WTC11 (cell line): ENCODE measurements around the gene ANTXR2. TPM values are rescaled to one million over a fixed set of nuclear protein-coding genes. Genes with fewer than 3 reads are reported as not detected.

ENCODE experiments used
- ATAC-seq: fragments of 200-7000 bp; cut with Tn5 transposase; 2 replicates; pipeline ENCODE4 v1.10.0; 2021; ENCODE audit warnings: mild to moderate bottlenecking, moderate library complexity
- CTCF ChIA-PET: fragments of 300-600 bp; sonication (Branson Sonifier 250); formaldehyde crosslinking; loops from one replicate; lab custom pipeline; 2021; ENCODE audit warnings: antibody characterized with exemption; lab: Charles Lee
- POLR2A ChIA-PET: fragments of 350-600 bp; sonication (Branson Sonifier 250); formaldehyde crosslinking; loops from one replicate; lab custom pipeline; 2021; ENCODE audit warnings: antibody characterized with exemption; lab: Charles Lee
- DNase-seq: peaks from one replicate; pipeline ENCODE4 v3.0.0; 2021; ENCODE audit warnings: low spot score
- H3K27ac Mint-ChIP-seq: 2 replicates; pipeline ENCODE4 v1.8.0; 2021; ENCODE audit warnings: mixed read lengths
- H3K27me3 Mint-ChIP-seq: 2 replicates; pipeline ENCODE4 v1.8.0; 2021; ENCODE audit warnings: low read depth, mild to moderate bottlenecking, moderate library complexity, mixed read lengths
- H3K36me3 Mint-ChIP-seq: 2 replicates; pipeline ENCODE4 v1.8.0; 2021; ENCODE audit warnings: mixed read lengths
- H3K4me1 Mint-ChIP-seq: 2 replicates; pipeline ENCODE4 v1.8.0; 2022; ENCODE audit warnings: mixed read lengths
- H3K4me3 Mint-ChIP-seq: 2 replicates; pipeline ENCODE4 v1.8.0; 2021; ENCODE audit warnings: mild to moderate bottlenecking, moderate library complexity, mixed read lengths
- H3K9me3 Mint-ChIP-seq: 2 replicates; pipeline ENCODE4 v1.8.0; 2021; ENCODE audit warnings: mixed read lengths
- AFF4 ChIP-seq: sonication (generic); formaldehyde crosslinking; IDR thresholded peaks from 2 replicates; pipeline ENCODE4 v1.8.1; 2023; ENCODE audit warnings: mild to moderate bottlenecking, missing genetic modification reagents, borderline replicate concordance
- CREM ChIP-seq: sonication (generic); formaldehyde crosslinking; IDR thresholded peaks from 2 replicates; pipeline ENCODE4 v1.8.1; 2022; ENCODE audit warnings: mild to moderate bottlenecking, missing genetic modification reagents, moderate library complexity
- E2F1 ChIP-seq: sonication (generic); formaldehyde crosslinking; IDR thresholded peaks from 2 replicates; pipeline ENCODE4 v1.8.0; 2022; ENCODE audit warnings: mild to moderate bottlenecking, missing genetic modification reagents
- FOXP1 ChIP-seq: sonication (generic); formaldehyde crosslinking; IDR thresholded peaks from 2 replicates; pipeline ENCODE4 v1.8.0; 2022; ENCODE audit warnings: missing genetic modification reagents, mild to moderate bottlenecking, moderate library complexity, borderline replicate concordance
- KAT7 ChIP-seq: sonication (generic); formaldehyde crosslinking; IDR thresholded peaks from 2 replicates; pipeline ENCODE4 v1.8.1; 2023; ENCODE audit warnings: missing genetic modification reagents, mild to moderate bottlenecking, borderline replicate concordance
- MLX ChIP-seq: sonication (generic); formaldehyde crosslinking; IDR thresholded peaks from 2 replicates; pipeline ENCODE4 v1.8.1; 2023; ENCODE audit warnings: mild to moderate bottlenecking, missing genetic modification reagents, moderate library complexity
- MXD4 ChIP-seq: fragments of 250-450 bp; sonication (Bioruptor Pico); IDR thresholded peaks from 2 replicates; pipeline ENCODE4 v1.8.0; 2021; ENCODE audit warnings: mild to moderate bottlenecking, moderate library complexity, borderline replicate concordance
- NR3C1 ChIP-seq: sonication (generic); formaldehyde crosslinking; conservative IDR thresholded peaks from 2 replicates; pipeline ENCODE4 v1.8.1; 2023; ENCODE audit warnings: low read depth, mild to moderate bottlenecking, missing genetic modification reagents
- PRDM15 ChIP-seq: sonication (generic); formaldehyde crosslinking; IDR thresholded peaks from 2 replicates; pipeline ENCODE4 v1.8.0; 2022; ENCODE audit warnings: missing genetic modification reagents
- PREB ChIP-seq: sonication (generic); formaldehyde crosslinking; IDR thresholded peaks from 2 replicates; pipeline ENCODE4 v1.8.1; 2022; ENCODE audit warnings: mild to moderate bottlenecking, missing genetic modification reagents, moderate library complexity, borderline replicate concordance
- PRRX2 ChIP-seq: fragments of 250-450 bp; sonication (Bioruptor Pico); IDR thresholded peaks from 2 replicates; pipeline ENCODE4 v1.8.0; 2021; ENCODE audit warnings: mild to moderate bottlenecking
- SMAD4 ChIP-seq: sonication (generic); formaldehyde crosslinking; IDR thresholded peaks from 2 replicates; pipeline ENCODE4 v1.8.0; 2022; ENCODE audit warnings: mild to moderate bottlenecking, missing genetic modification reagents
- TP53 ChIP-seq: sonication (generic); formaldehyde crosslinking; IDR thresholded peaks from 2 replicates; pipeline ENCODE4 v1.8.1; 2023; ENCODE audit warnings: mild to moderate bottlenecking, missing genetic modification reagents
- USF1 ChIP-seq: sonication (generic); formaldehyde crosslinking; IDR thresholded peaks from 2 replicates; pipeline ENCODE4 v1.8.0; 2022; ENCODE audit warnings: mild to moderate bottlenecking, missing genetic modification reagents
- ZNF121 ChIP-seq: sonication (generic); formaldehyde crosslinking; IDR thresholded peaks from 2 replicates; pipeline ENCODE4 v1.8.0; 2023; ENCODE audit warnings: missing genetic modification reagents
- ZNF425 ChIP-seq: fragments of 250-450 bp; sonication (Bioruptor Pico); conservative IDR thresholded peaks from 2 replicates; pipeline ENCODE4 v1.9.0; 2021; ENCODE audit warnings: mild to moderate bottlenecking
- ZNF512 ChIP-seq: sonication (generic); formaldehyde crosslinking; IDR thresholded peaks from 2 replicates; pipeline ENCODE4 v1.8.1; 2022; ENCODE audit warnings: missing genetic modification reagents, borderline replicate concordance
- ZSCAN18 ChIP-seq: fragments of 250-450 bp; sonication (Bioruptor Pico); IDR thresholded peaks from 2 replicates; pipeline ENCODE4 v2.1.2; 2022; ENCODE audit warnings: mild to moderate bottlenecking, moderate library complexity
- total RNA-seq: library from RNA; stranded (reverse); gene quantifications from 3 replicates; pipeline ENCODE4 v1.2.3, GENCODE V29; 2021

ANTXR2 gene
- total RNA-seq, 1 experiment from 2014 or later: 9.9 TPM

GRCh38 chr4:79886021-79886420 lies 187.0 kb downstream of the ANTXR2 start:
- ATAC-seq (no peak), DNase-seq (no peak)
- Mint-ChIP-seq H3K27ac (no peak overlapping the region), H3K27me3 (no peaks in the 10 kb centered on the region), H3K4me1 (no peaks in the 10 kb centered on the region), H3K4me3 (no peak overlapping the region), H3K9me3 (peaks cover 11% of the 10 kb centered on the region), H3K36me3 (no peaks in the 10 kb centered on the region)
- ChIA-PET CTCF (no interaction called here), POLR2A (no interaction called here)
- no peak for TF ChIP-seq CREM (CRISPR knock-in tag)
- TF ChIP-seq ZNF425: no peak
- no peak for TF ChIP-seq ZNF121 (CRISPR knock-in tag)
- no peak for TF ChIP-seq MXD4 (CRISPR knock-in tag)
- TF ChIP-seq SMAD4: no peak
- TF ChIP-seq E2F1 (CRISPR knock-in tag): no peak
- no peak for TF ChIP-seq FOXP1 (CRISPR knock-in tag)
- TF ChIP-seq TP53 (CRISPR knock-in tag): no peak

GRCh38 chr4:79883290-79883689 lies 189.7 kb downstream of the ANTXR2 start:
- H3K27ac Mint-ChIP-seq: no peak overlapping the region
- no peaks in the 10 kb centered on the region for H3K27me3 Mint-ChIP-seq
- H3K4me3 Mint-ChIP-seq: no peak overlapping the region
- ChIA-PET POLR2A (no interaction called here), CTCF (no interaction called here)
- peaks cover 3% of the 10 kb centered on the region for H3K9me3 Mint-ChIP-seq
- H3K4me1 Mint-ChIP-seq: no peaks in the 10 kb centered on the region
- ATAC-seq (no peak), DNase-seq (no peak)
- H3K36me3 Mint-ChIP-seq: peaks cover under 1% of the 10 kb centered on the region; the same call in 1 of the 2 replicates
- TF ChIP-seq PRDM15 (no peak), PREB (CRISPR knock-in tag) (no peak), KAT7 (CRISPR knock-in tag) (no peak), ZNF512 (CRISPR knock-in tag) (no peak), PRRX2 (CRISPR knock-in tag) (no peak), ZSCAN18 (CRISPR knock-in tag) (no peak), AFF4 (CRISPR knock-in tag) (no peak), USF1 (no peak), TP53 (CRISPR knock-in tag) (no peak), NR3C1 (CRISPR knock-in tag) (no peak), MLX (CRISPR knock-in tag) (no peak)
